Left cardiac atrium (tissue), 4 donors: Measurements from ENCODE around the gene DEPDC5. TPM values are rescaled to one million over a fixed set of nuclear protein-coding genes. Genes with fewer than 3 reads are reported as not detected.
"Not testable (repeated sequence)": the region's sequence is repeated elsewhere in the genome, so short reads cannot be mapped to it uniquely, and the experiment has no call there.

Experiments
- ATAC-seq, 2 donors: fragments of 200-7000 bp; cut with Tn5 transposase; one replicate each; pipeline ENCODE4 v1.9.1; 2020; ENCODE audit warnings: mild to moderate bottlenecking in 2 of 2, moderate library complexity in 2 of 2
- DNase-seq: peaks from one replicate; pipeline ENCODE4 v3.0.0-alpha.2; 2020
- intact Hi-C, 2 donors: fragments of 100-400 bp; cut with DNase I; formaldehyde crosslinking; loops; one replicate each; pipeline versions ENCODE4 v1.14.1 to v1.15.1; 2022 to 2023
- total RNA-seq, 2 donors: library from RNA; stranded (reverse); fragmentation: NEBNext Ultra II Directional; extraction: Animal tissue kit (Norgen Biotek cat#: 25700); gene quantifications; one replicate each; pipeline ENCODE4 v1.2.1, GENCODE V29; 2021
- donor health status: DM: no; HTN: yes; CAD: no.
- donor health status: DM: no; HTN: yes; CAD: no; lungs with severe emphysema.
- donor health status: DM: yes; HTN: yes; CAD: no.
- donor health status: Dilated cardiomyopathy.

DEPDC5 gene
- total RNA-seq, 2 donors from 2014 or later: 12.2 to 14.7 TPM

DNA sequence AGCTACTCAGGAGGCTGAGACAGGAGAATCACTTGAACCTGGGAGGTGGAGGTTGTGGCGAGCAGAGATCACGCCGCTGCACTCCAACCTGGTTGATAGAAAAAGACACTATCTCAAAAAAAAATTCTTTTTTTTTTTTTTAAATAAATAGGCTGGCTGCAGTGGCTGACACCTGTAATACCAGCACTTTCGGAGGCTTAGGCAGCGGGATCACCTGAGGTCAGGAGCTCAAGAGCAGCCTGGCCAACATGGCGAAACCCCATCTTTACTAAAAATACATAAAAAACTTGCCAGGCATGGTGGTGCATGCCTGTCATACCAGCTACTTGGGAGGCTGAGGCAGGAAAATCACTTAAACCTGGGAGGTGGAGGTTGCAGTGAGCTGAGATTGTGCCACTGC is 47.0 kb downstream of the DEPDC5 start:
- ATAC-seq, DNase-seq, intact Hi-C loops: not testable (repeated sequence)

DNA sequence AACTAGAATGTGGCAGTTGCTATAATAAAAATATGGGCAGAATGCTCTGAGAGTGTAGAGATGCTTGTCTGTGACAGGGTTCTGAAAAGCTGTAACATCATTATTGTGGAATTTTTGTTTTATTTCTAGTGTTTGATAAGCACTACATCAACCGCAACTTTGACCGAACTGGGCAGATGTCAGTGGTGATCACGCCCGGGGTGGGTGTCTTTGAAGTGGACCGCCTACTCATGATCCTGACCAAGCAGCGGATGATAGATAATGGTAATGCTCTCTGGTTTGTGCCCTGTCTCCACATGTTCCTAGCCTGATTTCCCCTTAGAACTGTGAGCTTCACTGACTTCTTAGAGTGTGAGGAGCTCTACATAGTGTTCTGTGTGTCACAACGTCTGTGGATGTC is 48.8 kb downstream of the DEPDC5 start:
- ATAC-seq (no peak), DNase-seq (no peak)
- intact Hi-C loops: no loop called here

DNA sequence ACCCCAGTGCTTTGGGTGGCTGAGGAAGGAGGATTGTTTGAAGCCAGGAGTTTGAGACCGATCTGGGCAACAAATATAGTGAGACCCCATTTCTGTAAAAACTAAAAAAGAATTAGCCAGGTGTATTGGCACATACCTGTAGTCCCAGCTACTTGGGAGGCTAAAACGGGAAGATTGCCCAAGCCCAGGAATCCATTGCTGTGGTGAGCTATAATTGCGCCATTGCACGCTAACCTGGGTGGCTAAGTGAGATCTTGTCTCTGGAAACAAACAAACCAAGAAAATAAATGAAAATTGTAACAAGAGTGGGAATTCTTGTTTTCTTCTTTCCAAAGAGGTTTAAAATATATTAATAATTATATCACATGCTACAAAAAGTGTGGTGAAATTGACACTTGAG is 52.9 kb downstream of the DEPDC5 start:
- DNase-seq (no peak), ATAC-seq (no peak)
- intact Hi-C loops: no loop called here

DNA sequence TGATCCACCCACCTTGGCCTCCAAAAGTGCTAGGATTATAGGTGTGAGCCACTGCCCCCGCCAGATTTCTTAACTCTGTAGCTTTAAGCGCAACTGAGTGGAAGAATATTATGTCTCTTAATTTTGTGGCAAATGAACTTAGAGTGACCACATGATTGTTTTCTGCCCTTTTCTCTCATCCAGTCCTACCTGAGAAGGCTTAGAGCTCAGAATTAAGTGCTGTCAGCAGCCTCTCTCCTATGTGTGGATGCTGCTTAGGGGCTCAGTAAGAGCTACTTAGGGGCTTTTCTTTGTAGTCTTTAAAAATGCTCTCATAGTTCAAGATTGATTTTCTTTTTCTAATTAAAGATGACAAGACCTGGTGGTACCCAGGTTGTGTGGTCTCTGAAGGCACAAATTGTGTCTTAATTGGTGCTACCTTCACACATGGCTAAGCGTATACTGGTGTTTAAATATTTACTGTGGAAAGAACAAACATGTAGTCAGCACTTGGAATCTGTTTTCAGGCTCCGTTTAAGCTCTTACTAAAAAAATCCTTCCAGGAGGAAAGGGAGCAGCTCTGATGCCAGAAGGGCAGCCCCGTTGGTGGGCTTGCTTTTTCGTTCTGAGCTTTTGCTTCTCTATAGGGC is 59.3 kb downstream of the DEPDC5 start:
- no peak for DNase-seq

DNA sequence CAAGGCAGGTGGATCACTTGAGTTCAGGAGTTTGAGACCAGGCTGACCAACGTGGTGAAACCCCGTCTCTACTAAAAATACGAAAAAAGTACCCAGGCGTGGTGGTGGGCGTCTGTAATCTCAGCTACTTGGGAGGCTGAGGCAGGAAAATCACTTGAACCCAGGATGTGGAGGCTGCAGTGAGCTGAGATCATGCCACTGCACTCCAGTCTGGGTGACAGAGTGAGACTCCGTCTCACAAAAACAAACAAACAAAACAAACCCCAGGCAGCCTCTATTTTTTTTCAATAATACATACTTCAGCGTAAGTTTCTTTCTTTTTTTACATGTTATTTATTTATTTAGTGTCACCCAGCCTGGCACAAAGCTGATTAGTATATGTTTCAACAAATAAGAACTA is 60.1 kb downstream of the DEPDC5 start:
- DNase-seq, ATAC-seq, intact Hi-C loops: not testable (repeated sequence)

More for the DNA sequence above, 59.3 kb downstream of the DEPDC5 start:
- intact Hi-C loops: no loop called here
- ATAC-seq: no peak

DNA sequence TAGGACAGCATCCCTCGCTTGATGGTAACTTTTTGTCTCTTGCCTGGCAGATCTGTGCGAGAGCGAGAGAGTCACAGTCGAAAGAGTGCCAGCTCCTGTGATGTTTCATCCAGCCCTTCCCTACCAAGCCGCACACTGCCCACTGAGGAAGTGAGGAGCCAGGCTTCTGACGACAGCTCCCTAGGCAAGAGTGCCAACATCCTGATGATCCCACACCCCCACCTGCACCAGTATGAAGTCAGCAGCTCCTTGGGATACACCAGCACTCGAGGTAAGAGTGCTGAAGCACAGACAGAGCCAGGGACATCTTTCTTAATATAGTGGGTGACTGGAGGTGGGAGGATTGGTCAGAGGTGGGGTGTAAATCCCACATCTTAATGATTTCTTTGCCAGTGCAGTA is 61.1 kb downstream of the DEPDC5 start:
- intact Hi-C loops: no loop called here
- ATAC-seq (no peak), DNase-seq (no peak)

DNA sequence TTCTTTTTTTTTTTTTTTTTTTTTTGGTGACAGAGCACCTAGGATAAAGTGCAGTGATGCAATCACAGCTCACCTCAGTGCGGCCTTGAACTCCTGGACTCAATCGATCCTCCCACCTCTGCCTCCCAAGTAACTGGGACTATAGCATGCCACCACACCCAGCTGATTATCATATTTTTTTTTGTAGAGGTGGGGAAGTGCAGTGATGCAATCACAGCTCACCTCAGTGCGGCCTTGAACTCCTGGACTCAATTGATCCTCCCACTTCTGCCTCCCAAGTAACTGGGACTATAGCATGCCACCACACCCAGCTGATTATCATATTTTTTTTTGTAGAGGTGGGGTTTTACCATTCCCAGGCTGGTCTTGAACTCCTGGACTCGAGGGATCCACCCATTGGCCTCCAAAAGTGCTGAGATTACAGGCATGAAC is 61.6 kb downstream of the DEPDC5 start:
- DNase-seq, intact Hi-C loops, ATAC-seq: not testable (repeated sequence)

DNA sequence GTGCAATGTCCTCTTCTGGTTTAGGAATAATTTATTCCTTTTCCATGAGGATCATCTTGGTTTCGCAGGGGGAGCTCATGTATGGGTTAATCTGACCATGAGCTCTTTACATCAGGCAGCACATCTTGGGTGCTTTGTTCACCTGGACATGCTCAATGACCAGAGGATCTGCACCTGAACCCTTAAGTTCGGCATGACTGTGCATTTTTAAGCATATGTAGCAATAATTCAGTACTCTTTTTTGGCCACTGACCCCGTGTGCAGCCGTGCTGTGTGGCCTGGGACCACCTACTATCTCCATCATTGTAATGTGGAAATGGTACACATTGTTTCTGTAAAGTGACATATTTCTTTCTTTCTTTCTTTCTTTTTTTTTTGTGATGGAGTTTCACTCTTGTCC is 62.9 kb downstream of the DEPDC5 start:
- intact Hi-C loops: no loop called here
- ATAC-seq (no peak), DNase-seq (no peak)

DNA sequence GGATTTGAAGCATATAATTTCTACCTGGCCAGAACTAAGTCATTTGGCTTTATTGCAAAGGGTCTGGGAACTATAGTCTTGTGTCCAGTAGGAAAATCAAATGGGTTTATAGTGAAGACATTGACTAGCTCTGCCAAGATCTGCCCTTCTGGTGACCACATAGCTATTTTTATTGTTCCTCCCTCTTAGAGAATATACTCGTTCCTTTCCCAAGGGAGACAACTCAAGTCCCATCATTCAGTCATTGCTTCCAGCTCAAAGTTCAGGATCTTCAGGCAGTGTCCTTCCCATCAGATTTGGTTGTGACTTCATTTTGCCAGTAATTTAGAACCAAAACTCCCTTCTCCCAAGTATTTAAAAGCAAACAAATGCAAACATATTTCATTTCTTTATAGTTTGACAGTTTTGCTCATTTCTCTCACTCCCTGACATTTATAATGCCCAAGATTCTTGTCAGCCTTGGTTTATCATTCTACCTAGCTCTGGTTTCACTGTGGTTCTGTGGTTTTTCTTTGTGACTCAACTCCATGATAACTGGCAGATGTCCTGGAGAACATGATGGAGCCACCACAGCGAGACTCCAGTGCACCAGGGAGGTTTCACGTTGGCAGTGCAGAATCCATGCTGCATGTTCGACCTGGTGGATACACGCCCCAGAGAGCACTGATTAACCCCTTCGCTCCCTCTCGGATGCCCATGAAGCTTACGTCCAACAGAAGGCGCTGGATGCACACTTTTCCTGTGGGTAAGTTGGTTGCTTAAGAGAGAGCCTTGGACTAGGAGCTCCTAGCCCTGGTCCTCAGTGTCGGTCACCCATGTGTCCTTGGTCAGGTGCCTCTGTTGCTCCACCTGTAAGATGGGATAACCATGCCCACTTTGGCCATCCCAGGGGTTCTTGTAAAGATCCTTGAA is 64.9 kb downstream of the DEPDC5 start:
- no peak for DNase-seq
- no peak for ATAC-seq
- intact Hi-C loops: no loop called here

DNA sequence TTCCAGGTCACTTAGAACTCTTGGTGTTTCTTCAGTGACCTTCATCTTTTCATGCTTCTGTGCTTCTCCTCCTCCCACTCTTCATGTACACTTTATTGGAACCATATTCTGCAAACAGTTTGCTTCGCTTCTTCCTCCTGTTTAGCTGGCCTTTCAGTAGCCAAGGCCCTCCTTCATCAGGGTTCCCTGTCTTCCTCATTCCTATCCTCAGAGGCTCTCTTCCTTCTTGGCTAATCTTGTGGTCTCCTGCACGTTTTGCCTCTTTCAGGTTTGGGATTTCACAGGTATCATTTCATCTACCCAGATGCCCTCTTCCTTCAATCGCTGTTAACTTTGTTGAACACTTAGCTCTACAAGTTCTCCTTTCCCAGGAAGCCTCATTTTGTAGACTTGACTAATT is 66.8 kb downstream of the DEPDC5 start:
- intact Hi-C loops: no loop called here
- no peak for DNase-seq
- ATAC-seq: no peak

DNA sequence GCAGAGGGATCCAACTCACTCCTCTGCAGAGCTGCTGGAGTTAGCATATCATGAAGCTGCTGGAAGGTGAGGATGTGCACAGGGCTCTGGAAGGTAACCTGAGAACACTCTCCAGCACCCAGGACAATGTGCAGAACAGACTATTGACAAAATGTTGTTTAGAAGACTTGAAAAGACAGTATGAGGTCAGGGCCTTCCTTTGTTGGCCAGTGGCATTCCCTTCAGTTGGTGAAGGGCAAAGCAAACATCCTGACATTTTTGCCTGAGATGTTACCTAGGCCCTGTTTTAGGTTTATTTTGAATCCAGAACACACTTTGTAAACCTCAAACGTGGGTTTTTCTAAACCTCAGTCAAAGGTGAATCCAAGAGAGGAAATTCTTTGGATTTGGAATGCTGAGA is 67.8 kb downstream of the DEPDC5 start:
- ATAC-seq (no peak), DNase-seq (no peak)
- intact Hi-C loops: no loop called here

DNA sequence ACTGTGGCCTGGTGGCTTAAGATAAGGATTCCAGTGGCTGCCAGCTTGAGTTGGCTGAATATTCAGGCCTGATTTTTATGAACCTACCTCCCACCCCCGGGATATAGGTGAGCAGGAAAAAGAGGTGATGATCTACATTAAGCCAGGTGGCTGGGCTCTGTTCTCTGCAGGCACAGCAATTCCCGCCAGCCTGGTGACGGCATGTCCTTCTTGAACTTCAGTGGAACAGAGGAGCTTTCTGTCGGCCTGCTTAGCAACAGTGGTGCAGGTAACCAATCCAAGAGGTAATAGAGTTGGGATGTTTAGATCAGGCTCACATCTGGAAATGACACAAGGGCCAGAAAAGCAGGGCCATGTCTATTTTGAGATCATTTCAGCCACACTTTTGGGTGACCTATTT is 68.7 kb downstream of the DEPDC5 start:
- ATAC-seq (no peak), DNase-seq (no peak)
- intact Hi-C loops: no loop called here

DNA sequence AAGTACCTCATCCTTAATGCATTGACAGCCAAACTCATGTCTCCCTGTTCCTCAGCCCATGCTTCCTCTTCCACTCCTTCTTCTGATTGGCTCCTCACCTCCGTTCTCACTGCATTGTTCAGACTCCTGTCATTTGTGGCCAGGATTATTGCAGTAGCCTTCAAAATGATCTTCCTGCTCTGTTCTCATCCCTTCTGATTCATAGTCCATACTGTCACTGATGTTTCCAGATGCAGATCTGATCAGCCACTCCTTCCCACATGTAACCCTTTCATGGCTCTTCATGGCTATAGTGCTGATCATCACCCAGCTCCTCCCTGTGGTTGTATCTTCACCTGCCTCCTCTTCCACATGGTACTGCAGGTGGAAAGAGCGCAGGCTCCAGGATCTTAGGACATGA is 71.7 kb downstream of the DEPDC5 start:
- ATAC-seq (no peak), DNase-seq (no peak)
- intact Hi-C loops: no loop called here

DNA sequence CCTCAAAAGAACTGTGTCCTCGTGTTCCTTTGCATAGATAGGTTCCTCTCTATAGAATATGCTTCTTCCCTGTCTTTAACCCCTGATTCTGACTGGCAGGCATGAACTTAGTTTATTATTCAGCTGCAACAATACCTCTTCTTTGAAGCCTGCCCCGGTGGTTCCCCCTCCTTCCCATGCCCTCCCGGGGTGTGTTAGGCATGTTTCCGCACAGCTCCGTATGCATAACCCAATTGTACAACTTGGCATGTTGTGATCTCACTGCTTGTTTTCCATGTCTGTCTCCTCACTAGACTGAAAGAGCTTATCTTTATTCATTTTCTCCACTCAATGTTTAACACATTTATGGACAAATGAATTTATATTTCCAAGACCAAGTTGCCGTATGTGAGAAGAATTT is 72.6 kb downstream of the DEPDC5 start:
- ATAC-seq: no peak
- DNase-seq: no peak
- intact Hi-C loops: no loop called here

DNA sequence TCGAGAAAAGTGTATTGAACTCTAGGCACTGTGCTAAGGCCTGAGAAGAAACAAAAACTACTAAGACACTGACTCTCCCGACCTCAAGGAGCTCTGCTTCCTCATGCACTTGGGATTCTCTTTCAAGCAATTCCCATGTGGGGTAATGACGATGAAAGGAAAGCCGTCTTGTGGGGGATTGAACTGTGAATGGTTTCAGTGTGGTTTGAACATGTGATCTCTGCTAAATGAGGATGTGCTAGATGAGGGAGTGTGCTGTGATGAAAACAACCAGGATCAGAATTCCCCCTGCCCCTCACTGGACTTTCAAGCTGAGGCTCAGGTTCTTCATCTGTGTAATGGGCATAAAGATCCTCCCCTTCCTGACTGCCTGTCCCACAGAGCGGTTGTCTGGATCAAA is 74.9 kb downstream of the DEPDC5 start:
- intact Hi-C loops: no loop called here

DNA sequence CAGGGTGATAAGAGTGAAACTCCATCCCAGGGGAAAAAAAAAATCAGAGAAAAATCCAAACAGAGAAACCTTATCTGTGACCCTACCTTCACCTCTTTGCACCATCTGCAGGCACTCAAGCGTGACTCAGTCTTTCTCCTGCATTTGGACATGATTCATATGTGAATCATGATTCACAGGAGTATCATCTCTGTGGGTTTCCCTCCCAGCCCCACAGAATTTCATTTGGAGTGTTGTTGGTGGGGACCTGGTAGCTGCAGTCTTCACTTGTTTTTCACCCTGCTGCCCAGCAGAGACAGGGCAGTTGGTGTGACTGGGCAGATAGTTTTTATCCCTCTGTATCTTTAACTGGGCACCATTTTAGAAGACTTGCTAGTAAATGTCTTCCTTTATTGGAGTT is 75.7 kb downstream of the DEPDC5 start:
- intact Hi-C loops: no loop called here
- peak; percentile 71 to 96 for ATAC-seq

More for the DNA sequence above, 74.9 kb downstream of the DEPDC5 start:
- no peak for ATAC-seq
- DNase-seq: no peak

DNA sequence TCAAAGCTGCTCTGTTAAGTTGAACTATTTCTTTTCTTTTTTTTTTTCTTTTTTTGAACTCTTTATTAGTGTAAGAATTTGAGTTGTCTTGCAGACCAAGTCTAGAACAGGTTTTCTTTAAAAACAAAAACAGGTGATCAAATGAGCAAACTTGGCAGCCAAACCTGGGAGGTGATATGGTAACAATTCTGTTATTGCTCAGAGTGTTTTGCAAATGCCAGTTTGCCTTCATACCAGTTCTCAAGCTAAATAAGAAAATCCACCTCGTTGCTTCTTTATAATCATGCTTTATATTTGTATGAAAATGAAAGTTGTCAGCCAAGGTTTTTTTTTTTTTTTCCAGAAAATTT is 76.9 kb downstream of the DEPDC5 start:
- no peak for ATAC-seq

More for the DNA sequence above, 75.7 kb downstream of the DEPDC5 start:
- DNase-seq: no peak

DNA sequence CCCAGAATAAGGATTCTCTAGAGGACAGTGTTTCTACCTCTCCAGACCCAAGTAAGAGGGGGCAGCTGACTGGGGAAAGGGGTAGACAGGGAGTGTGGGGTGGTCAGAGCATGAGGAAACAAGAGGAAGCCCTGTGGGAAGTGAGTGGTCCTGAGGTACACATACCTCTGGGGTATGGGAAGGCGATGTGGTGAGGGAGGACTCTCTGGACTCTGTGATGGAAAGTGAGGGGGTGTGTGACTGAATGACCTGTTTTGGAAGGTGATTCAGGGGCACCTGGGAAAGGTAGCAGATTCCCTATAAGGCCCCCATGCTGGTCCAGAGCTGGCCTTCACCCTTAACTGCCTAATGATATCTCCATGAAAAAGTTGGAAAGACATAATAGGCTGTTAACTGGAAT is 80.1 kb downstream of the DEPDC5 start:
- intact Hi-C loops: no loop called here
- DNase-seq (no peak), ATAC-seq (no peak)

More for the DNA sequence above, 76.9 kb downstream of the DEPDC5 start:
- no peak for DNase-seq
- intact Hi-C loops: no loop called here

DNA sequence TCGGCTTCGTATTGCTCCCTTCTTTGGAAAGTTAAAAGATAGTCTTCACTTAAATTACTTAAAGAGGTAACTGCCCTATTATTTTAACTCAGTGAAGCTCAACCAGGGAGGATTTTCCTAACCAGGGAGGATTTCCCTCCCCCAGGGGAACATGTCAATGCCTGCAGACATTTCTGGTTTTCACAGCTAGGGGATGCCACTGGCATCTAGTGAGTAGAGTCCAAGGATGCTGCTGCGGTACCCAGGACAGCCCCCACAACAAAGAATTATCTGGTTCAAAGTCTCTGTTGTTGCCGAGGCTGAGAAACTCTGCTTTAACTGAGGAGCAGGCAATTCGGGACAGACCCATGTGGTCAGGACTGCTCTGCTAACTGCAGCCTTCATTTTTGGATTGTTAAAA is 82.2 kb downstream of the DEPDC5 start:
- no peak for ATAC-seq
- intact Hi-C loops: no loop called here
- DNase-seq: no peak

DNA sequence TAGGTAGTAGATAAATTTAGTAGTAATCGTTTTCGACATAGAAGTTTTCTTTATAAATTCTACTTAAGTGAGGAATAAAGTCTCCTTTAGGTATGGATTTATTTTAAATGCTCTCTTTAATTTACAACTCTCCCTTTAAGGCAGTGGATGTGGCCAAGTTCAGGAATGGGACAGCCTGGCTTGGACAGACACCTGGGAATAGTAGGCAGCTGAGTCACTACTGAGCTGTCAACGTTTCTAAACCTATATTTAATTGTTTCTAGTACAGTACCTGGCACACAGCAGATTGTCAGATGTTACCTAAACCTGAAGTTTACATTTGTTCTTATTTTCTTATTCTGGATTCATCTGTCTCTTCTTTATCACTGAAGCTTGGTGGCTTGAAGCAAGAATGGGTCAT is 85.1 kb downstream of the DEPDC5 start:
- intact Hi-C loops: no loop called here

DNA sequence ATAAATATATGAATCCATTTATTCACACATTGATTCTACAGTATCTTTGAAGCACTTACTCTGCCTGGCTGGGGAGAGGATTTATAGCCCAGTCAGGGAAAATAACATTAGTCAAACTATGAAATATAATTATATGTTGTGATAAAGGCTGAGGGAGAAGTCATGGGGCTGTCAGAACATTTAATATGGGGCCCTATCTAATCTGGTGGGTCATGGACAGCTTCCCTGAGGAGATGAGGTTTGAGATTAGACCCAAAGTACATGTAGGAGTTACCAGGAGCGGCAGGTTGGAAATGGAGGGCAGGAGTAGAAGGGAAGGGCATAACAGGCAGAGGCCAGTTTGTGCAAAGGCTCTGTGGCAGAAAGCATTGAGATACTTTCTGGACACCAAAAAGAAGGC is 86.2 kb downstream of the DEPDC5 start:
- DNase-seq (no peak), ATAC-seq (no peak)
- intact Hi-C loops: no loop called here

More for the DNA sequence above, 85.1 kb downstream of the DEPDC5 start:
- DNase-seq: no peak
- ATAC-seq: no peak
